HFFc6 (cell line): ENCODE data around the gene ZNF555. TPM values are rescaled to one million over a fixed set of nuclear protein-coding genes. Genes with fewer than 3 reads are reported as not detected.
"Not testable (repeated sequence)": the region's sequence is repeated elsewhere in the genome, so short reads cannot be mapped to it uniquely, and the experiment has no call there.

Experiments
- DNase-seq: peaks from one replicate; pipeline ENCODE4 v3.0.0-alpha.2; 2018
- H3K27ac Mint-ChIP-seq: 2 replicates; pipeline ENCODE4 v1.8.0; 2020; ENCODE audit warnings: mild to moderate bottlenecking, mixed read lengths
- H3K27me3 Mint-ChIP-seq: 2 replicates; pipeline ENCODE4 v1.8.0; 2021; ENCODE audit warnings: mild to moderate bottlenecking, moderate library complexity, mixed read lengths; ENCODE audit not compliant: insufficient read depth
- H3K36me3 Mint-ChIP-seq: 2 replicates; pipeline ENCODE4 v1.8.0; 2021; ENCODE audit warnings: low read depth, mixed read lengths
- H3K4me1 Mint-ChIP-seq: 2 replicates; pipeline ENCODE4 v1.8.0; 2020; ENCODE audit warnings: low read depth, mixed read lengths
- H3K4me3 Mint-ChIP-seq: 2 replicates; pipeline ENCODE4 v1.8.0; 2020; ENCODE audit warnings: mild to moderate bottlenecking, moderate library complexity, mixed read lengths
- H3K9me3 Mint-ChIP-seq: 2 replicates; pipeline ENCODE4 v1.8.0; 2020; ENCODE audit warnings: mild to moderate bottlenecking, mixed read lengths
- total RNA-seq, 6 experiments: library from RNA; stranded (reverse); fragmentation: NEBNext Ultra II Directional; extraction: Animal tissue kit (Norgen Biotek cat#: 25700); gene quantifications; 2 replicates in 1 of 6; 3 replicates in 5 of 6; pipeline ENCODE4 v1.2.3, GENCODE V29; 2021
- TF ChIP-seq, protein P1 (sequence below): fragments of 200-600 bp; sonication (generic); IDR thresholded peaks from 2 replicates; pipeline ENCODE4 v1.5.0; 2021; ENCODE audit warnings: antibody characterized with exemption, mild to moderate bottlenecking

The ZNF555 gene
- total RNA-seq, 6 experiments from 2014 or later: 3.7 to 5.6 (median 3.8) TPM

DNA sequence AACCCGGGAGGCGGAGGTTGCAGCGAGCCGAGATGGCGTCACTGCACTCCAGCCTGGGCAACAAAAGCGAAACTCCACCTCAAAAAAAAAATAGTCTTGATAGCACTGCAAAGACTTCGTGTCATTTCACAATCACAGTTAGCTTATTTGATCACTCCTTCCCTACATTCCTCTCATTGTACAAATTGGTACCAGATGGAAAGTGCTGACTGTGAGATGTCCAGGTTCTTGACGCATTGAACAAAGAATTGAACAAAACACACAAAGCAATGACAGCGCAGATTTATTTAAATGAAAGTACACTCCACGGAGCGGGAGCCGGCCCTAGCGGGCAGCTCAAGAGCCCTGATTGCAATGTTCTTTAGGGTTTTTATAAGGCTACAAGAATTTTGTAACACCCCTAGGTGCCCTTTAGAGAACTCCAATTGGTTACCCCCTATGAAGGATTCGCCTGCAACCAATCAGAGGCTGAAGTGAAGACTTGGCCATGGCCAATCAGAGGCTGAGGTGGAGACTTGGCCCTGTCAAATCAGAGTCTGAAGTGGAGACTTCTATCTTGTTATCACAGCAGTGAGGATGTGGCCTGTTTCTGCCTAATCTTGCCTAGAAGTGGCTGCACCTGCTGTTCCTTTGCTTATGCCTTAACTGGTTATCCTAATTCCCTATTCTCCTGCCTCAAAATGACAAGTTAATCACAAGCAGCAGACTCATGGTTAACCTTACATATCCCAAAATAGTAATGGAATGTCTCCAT lies 42.6 kb downstream of the ZNF555 start:
- H3K36me3 Mint-ChIP-seq: no peaks in the 10 kb centered on the region
- H3K4me1 Mint-ChIP-seq: peaks cover 7% of the 10 kb centered on the region; the same call in 1 of the 2 replicates
- TF ChIP-seq, protein P1, sequence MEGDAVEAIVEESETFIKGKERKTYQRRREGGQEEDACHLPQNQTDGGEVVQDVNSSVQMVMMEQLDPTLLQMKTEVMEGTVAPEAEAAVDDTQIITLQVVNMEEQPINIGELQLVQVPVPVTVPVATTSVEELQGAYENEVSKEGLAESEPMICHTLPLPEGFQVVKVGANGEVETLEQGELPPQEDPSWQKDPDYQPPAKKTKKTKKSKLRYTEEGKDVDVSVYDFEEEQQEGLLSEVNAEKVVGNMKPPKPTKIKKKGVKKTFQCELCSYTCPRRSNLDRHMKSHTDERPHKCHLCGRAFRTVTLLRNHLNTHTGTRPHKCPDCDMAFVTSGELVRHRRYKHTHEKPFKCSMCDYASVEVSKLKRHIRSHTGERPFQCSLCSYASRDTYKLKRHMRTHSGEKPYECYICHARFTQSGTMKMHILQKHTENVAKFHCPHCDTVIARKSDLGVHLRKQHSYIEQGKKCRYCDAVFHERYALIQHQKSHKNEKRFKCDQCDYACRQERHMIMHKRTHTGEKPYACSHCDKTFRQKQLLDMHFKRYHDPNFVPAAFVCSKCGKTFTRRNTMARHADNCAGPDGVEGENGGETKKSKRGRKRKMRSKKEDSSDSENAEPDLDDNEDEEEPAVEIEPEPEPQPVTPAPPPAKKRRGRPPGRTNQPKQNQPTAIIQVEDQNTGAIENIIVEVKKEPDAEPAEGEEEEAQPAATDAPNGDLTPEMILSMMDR: no peak
- no peaks in the 10 kb centered on the region; the same call in 1 of the 2 replicates for H3K27me3 Mint-ChIP-seq
- no peak overlapping the region for H3K27ac Mint-ChIP-seq
- peak overlapping the region; percentile 5; the same call in 1 of the 2 replicates for H3K4me3 Mint-ChIP-seq
- no peak for DNase-seq
- peaks cover 10% of the 10 kb centered on the region for H3K9me3 Mint-ChIP-seq

DNA sequence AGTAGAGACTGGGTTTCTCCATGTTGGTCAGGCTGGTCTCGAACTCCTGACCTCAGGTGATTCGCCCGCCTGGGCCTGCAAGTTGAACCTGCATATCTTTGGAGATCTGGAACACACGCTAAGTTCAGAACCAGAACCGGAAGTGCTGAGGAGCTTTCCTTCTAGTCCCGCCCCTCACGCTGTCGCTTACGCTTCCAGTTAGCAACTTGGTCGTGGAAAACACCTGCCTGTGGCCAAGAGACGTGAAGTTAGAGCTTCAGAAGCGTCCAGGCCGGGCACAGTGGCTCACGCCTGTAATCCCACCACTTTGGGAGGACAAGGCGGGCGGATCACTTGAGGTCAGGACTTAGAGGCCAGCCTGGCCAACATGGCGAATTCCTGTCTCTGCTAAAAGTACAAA lies 44.5 kb downstream of the ZNF555 start:
- Mint-ChIP-seq H3K27ac (no peak overlapping the region), H3K27me3 (no peaks in the 10 kb centered on the region; the same call in 1 of the 2 replicates), H3K9me3 (peaks cover 4% of the 10 kb centered on the region; the same call in 1 of the 2 replicates), H3K4me1 (peaks cover 11% of the 10 kb centered on the region), H3K36me3 (no peaks in the 10 kb centered on the region), H3K4me3 (no peak overlapping the region)
- TF ChIP-seq, protein P1: no peak
- DNase-seq: no peak

DNA sequence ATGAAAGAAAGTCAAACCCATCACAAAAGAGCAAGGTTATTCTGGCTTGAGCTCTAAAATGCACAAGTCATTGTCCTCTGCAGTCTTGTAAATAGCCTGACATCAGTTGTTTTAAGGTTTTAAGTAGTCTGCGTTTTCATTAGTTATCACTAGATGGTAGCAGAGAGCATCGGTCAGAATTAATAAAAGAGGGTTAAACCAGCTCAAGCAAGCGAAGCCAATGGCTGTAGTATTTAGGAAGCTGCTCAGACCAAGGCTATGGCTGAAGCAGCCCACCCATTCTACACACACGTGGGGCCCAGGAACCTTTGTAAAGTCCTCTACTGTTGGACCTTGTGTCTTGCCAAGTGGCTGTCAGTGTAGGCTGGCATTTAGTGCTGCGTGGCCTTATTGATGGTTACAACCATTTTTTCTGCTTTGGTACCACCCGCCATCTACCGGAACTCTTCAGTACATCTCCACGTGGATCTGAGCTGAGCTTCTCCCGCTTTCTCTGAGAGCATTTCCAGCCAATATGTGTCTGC lies 46.2 kb downstream of the ZNF555 start:
- peak; percentile 55 for DNase-seq

DNA sequence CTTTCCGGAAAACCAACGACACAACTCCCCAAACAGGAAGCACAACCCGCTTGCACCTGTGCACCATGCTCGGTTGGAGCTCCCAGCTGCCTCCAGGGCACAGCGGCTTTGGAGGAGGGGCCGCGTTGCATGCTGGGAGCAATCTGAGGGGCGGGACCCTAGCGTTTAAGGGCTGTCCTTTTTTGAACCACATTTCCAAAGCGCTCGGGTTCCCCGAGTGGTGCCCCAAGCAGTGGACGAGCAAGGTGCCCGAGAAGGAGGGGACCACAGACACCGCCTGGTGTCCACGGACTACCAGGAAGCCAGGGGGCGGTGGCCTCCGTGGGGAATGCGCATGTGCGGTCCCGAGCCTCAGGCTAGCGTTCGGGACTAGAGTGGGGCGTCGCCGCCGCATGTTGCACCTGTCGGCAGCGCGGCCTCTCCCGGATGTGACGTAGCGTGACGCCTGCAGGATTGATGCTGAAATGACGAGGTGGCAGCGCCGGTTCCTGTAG lies 47.5 kb downstream of the ZNF555 start:
- peaks cover 16% of the 10 kb centered on the region for H3K4me1 Mint-ChIP-seq
- H3K27me3 Mint-ChIP-seq: peaks cover 8% of the 10 kb centered on the region
- H3K9me3 Mint-ChIP-seq: no peaks in the 10 kb centered on the region; the same call in 1 of the 2 replicates
- no peaks in the 10 kb centered on the region for H3K36me3 Mint-ChIP-seq
- TF ChIP-seq, protein P1: no peak
- no peak overlapping the region for H3K27ac Mint-ChIP-seq
- DNase-seq: no peak
- H3K4me3 Mint-ChIP-seq: no peak overlapping the region

More for the DNA sequence above, 46.2 kb downstream of the ZNF555 start:
- H3K27ac Mint-ChIP-seq: no peak overlapping the region
- peak overlapping the region; percentile 6; the same call in 1 of the 2 replicates for H3K4me3 Mint-ChIP-seq
- TF ChIP-seq, protein P1: peak; percentile 80
- H3K36me3 Mint-ChIP-seq: no peaks in the 10 kb centered on the region
- H3K27me3 Mint-ChIP-seq: peaks cover 3% of the 10 kb centered on the region
- H3K9me3 Mint-ChIP-seq: peaks cover 4% of the 10 kb centered on the region; the same call in 1 of the 2 replicates
- H3K4me1 Mint-ChIP-seq: peaks cover 16% of the 10 kb centered on the region

DNA sequence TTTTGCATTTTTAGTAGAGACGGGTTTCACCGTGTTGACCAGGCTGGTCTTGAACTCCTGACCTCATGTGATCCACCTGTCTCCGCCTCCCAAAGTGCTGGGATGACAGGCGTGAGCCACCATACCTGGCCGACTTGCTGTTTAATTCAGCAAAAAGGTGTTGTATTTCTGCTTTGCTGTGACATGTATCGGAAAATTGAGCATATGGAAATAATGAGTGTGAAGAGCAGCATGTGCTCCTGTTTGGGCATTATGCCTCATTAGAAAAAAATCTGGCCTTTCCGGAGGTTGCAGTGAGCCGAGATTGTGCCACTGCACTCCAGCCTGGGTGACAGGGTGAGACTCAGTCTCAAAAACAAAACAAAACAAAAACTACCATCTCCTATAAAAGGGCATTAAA lies 49.3 kb downstream of the ZNF555 start:
- not testable (repeated sequence) for DNase-seq, H3K27ac Mint-ChIP-seq, H3K27me3 Mint-ChIP-seq, H3K9me3 Mint-ChIP-seq, H3K36me3 Mint-ChIP-seq, H3K4me3 Mint-ChIP-seq
- peaks cover 16% of the 10 kb centered on the region for H3K4me1 Mint-ChIP-seq

DNA sequence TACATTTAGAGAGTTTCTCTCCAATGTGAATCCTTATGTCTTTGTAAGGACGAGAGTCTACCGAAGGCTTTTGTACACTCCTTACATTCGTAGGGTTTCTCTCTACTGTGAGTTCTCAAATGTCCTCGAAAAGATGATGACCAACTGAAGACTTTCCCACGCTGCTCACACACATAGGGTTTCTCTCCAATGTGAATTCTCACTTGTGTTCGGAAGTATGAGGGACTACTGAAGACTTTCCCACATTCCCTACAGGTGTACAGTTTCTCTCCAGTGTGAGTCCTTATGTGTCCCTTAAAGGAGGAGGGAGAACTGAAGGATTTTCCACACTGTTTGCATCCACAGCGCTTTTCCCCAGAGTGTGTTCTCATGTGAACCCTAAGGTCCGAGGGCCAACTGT lies 55.4 kb downstream of the ZNF555 start:
- H3K4me1 Mint-ChIP-seq: peaks cover 4% of the 10 kb centered on the region
- H3K9me3 Mint-ChIP-seq: peaks cover 31% of the 10 kb centered on the region
- H3K36me3 Mint-ChIP-seq: peaks cover 20% of the 10 kb centered on the region
- DNase-seq: no peak
- TF ChIP-seq, protein P1: no peak
- no peak overlapping the region for H3K27ac Mint-ChIP-seq
- no peak overlapping the region for H3K4me3 Mint-ChIP-seq
- peaks cover 8% of the 10 kb centered on the region for H3K27me3 Mint-ChIP-seq
